Skeletal muscle satellite cell (primary cell): ENCODE measurements around the gene AP2B1. TPM values are rescaled to one million over a fixed set of nuclear protein-coding genes. Genes with fewer than 3 reads are reported as not detected.

Source experiments
- H3K27me3 ChIP-seq: 2 replicates; pipeline ENCODE4 v1.7.0; 2013; ENCODE audit warnings: low read length; ENCODE audit not compliant: control insufficient read depth, insufficient read depth
- H3K36me3 ChIP-seq: 2 replicates; pipeline ENCODE4 v1.7.0; 2013; ENCODE audit warnings: mild to moderate bottlenecking, control low read depth, low read length; ENCODE audit not compliant: insufficient read depth
- H3K4me1 ChIP-seq: 2 replicates; pipeline ENCODE4 v1.7.0; 2013; ENCODE audit warnings: low read length; ENCODE audit not compliant: control insufficient read depth, insufficient read depth
- H3K4me2 ChIP-seq: 2 replicates; pipeline ENCODE4 v1.7.0; 2013; ENCODE audit warnings: mild to moderate bottlenecking, low read length
- H3K4me3 ChIP-seq: 2 replicates; pipeline ENCODE4 v1.7.0; 2013; ENCODE audit warnings: low read length
- H3K9ac ChIP-seq: 2 replicates; pipeline ENCODE4 v1.7.0; 2013; ENCODE audit warnings: mild to moderate bottlenecking, low read depth, low read length, moderate library complexity
- H3K9me3 ChIP-seq: replicated peaks from 2 replicates; pipeline ENCODE4 v1.7.0; 2013; ENCODE audit warnings: mild to moderate bottlenecking, control low read depth, low read length
- small RNA-seq: library from RNA; depleted of rRNA; stranded (forward); fragments of <200 nt; gene quantifications from one replicate; pipeline ENCODE3, GENCODE V24; 2012

Gene AP2B1

DNA sequence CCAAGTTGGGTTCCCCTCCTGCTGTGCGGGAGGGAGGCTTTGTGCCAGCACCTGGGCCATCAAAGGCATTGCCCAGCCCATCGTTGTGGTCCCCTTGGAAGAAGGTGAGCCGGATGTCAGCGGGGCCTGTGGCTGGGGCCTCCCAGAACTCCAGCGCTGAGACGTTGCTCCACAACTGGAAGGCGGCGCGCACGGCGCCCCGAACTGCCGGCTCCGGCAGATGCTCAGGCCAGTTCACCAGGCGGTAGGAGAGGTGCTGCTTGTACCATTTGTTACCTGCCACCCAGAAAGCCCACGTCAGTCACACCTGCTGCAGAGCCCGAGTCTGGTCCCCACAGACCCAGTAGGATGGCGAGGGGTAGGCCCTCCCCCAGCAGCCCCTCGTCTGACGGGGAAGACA lies 186.0 kb downstream of the AP2B1 start:
- H3K4me1 ChIP-seq, result peaks cover 20% of the 10 kb centered on the region
- no peak overlapping the region for H3K4me3 ChIP-seq
- no peak overlapping the region for H3K4me2 ChIP-seq
- peaks cover 42% of the 10 kb centered on the region for H3K27me3 ChIP-seq
- H3K9ac ChIP-seq, result no peak overlapping the region
- no peaks in the 10 kb centered on the region for H3K36me3 ChIP-seq
- no peaks in the 10 kb centered on the region for H3K9me3 ChIP-seq

DNA sequence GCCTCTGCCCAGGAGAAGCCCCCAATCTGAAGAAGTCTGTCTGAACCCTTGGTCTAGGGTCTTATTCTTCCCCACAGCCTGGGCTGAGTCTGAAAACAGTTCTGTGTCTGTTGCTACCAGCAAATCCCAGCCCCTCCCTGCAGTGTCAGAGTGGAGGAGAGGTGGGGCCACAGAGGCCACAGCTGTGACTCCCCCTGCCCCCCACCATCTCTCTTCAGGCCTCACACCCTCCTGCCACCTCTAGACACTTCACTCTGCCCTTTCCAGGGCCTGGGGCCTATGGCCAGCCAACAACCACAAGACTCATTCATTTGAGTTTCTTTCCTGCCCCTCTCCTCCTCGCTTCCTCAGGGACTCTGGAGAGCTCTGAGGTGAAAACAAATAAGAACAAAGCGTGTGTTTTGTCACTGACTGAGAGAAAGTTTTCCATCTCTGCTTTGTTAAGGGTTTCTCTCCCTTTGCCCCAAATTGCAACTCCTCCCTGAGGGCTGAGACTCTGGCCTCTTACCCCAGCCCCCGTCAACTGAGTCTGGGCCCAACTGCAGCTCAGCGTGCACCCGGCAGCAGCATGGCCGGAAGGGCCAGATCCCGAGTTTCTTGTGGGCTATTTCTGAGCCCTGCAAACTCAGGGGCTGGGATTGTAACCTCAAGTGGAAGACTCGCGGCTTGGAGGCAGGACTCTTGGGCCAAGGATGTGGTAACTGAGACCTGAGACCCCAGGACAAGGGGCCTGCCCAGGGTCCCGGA lies 186.7 kb downstream of the AP2B1 start:
- no peak overlapping the region for H3K4me2 ChIP-seq
- H3K27me3 ChIP-seq, result peaks cover 38% of the 10 kb centered on the region
- H3K4me3 ChIP-seq, result no peak overlapping the region
- H3K9me3 ChIP-seq, result no peaks in the 10 kb centered on the region
- no peak overlapping the region for H3K9ac ChIP-seq
- H3K36me3 ChIP-seq, result no peaks in the 10 kb centered on the region
- peaks cover 26% of the 10 kb centered on the region for H3K4me1 ChIP-seq

GRCh38 chr17:35774499-35774898 lies 187.4 kb downstream of the AP2B1 start:
- Histone ChIP-seq H3K9ac (no peak overlapping the region), H3K36me3 (no peaks in the 10 kb centered on the region), H3K9me3 (no peaks in the 10 kb centered on the region), H3K4me3 (no peak overlapping the region), H3K4me2 (no peak overlapping the region), H3K4me1 (peaks cover 28% of the 10 kb centered on the region), H3K27me3 (peaks cover 39% of the 10 kb centered on the region)

DNA sequence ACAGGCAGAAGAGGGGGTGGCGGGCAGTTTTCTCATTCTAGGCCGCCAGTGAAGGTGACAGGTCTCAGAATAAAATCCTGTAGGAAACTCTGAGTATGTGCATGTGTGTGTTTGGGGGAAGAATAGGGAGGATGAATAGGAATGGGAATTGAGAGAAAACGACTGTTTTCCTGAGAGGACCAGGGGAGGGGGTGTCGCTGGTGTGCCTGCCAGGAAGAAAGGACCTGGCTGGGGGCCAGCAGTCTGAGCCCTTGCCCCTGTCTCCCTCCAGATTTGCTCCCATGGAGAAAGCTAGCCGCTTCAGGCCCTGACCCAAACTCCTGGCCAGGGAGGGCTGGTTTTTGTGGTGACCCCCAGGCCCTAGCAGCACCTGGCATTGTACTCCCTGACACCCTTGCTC lies 187.9 kb downstream of the AP2B1 start:
- peaks cover 42% of the 10 kb centered on the region for H3K27me3 ChIP-seq
- H3K36me3 ChIP-seq, result no peaks in the 10 kb centered on the region
- no peaks in the 10 kb centered on the region for H3K9me3 ChIP-seq
- no peak overlapping the region for H3K4me3 ChIP-seq
- H3K4me2 ChIP-seq, result no peak overlapping the region
- H3K4me1 ChIP-seq, result peaks cover 28% of the 10 kb centered on the region
- no peak overlapping the region for H3K9ac ChIP-seq

DNA sequence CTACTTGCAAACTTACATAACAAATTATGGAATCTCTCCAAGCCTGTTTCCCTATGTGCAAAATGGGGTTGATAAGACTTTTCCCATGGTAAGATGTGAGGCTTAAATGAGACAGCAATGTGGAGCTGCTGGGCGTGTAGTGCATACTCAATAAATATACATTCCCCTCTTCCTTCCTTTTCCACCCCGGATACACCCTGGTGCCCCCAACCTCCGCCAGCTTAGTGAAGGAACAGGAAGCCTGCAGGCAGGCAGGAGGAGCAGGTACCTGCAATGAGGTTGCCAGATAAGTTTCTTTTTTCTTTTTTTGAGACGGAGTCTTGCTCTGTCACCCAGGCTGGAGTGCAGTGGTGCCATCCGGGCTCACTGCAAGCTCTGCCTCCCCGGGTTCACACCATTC lies 188.5 kb downstream of the AP2B1 start:
- Histone ChIP-seq H3K4me1 (peaks cover 28% of the 10 kb centered on the region), H3K9ac (no peak overlapping the region), H3K27me3 (peaks cover 42% of the 10 kb centered on the region), H3K4me2 (no peak overlapping the region), H3K36me3 (no peaks in the 10 kb centered on the region), H3K4me3 (no peak overlapping the region), H3K9me3 (no peaks in the 10 kb centered on the region)

Small RNA genes within 50 kb of the gene (small RNA-seq; reads per million reads assigned to genes)
- not detected for gene AC004134.1
- gene AC015911.1, result not detected
- 26.7 reads per million, percentile 94 among the genes with 10 or more reads in this experiment for gene SNORD7
